SW480 (cell line): ENCODE data around the gene SLC25A17.
A peak's percentile ranks its signal among the peaks of the same experiment; 100 is the strongest.
"Not testable (repeated sequence)": the region's sequence is repeated elsewhere in the genome, so short reads cannot be mapped to it uniquely, and the experiment has no call there.

Source experiments
- DNase-seq: peaks from one replicate; pipeline ENCODE4 v3.0.0-alpha.2; 2016; ENCODE audit warnings: low spot score

Gene SLC25A17, protein sequence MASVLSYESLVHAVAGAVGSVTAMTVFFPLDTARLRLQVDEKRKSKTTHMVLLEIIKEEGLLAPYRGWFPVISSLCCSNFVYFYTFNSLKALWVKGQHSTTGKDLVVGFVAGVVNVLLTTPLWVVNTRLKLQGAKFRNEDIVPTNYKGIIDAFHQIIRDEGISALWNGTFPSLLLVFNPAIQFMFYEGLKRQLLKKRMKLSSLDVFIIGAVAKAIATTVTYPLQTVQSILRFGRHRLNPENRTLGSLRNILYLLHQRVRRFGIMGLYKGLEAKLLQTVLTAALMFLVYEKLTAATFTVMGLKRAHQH

DNA sequence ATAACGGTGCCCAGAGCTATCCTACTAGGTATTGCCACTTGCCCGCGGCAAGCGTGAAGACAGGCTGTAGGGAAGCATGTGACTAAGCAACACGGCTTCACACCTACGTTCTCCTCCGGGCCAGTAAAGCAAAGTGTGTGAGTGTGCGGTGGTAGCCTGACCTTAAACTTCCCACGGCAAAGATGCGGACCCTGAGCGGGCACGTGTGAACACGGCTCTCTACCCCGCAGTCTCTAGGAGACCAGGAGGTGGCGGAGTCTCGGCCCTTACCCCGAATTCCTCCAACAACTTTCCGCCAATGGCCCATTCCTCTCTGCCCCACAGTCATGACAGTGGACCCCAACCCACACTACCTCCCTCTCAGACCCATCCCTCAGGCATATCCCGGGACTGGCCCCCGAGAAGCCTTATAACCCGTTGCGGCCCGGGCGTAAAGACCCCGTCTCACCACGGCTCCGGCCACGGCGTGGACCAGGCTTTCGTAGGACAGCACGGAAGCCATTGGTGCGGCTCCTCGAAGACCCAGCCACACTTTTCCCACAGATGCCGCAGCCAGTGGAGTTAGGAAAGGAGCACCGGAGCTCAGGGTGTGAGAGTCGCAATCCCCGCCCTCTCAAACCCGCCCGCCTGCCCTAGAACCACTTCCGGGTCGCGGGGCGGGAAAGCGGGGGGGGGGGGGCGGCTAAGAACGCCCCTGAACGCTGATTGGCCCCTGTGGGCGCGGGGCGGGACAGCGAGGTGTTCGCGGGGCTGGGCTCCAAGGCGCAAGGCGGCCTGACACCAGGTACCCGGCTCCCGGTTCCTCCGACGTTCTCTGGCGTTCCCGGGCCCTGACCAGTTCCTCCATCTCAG lies at the start of gene SLC25A17:
Gene SLC25A17, minus strand, starts transcription at position 600 of the 852 bp plus-strand sequence. Its CDS starts 98 bp downstream, at position 502.
- peak; percentile 85 for DNase-seq

DNA sequence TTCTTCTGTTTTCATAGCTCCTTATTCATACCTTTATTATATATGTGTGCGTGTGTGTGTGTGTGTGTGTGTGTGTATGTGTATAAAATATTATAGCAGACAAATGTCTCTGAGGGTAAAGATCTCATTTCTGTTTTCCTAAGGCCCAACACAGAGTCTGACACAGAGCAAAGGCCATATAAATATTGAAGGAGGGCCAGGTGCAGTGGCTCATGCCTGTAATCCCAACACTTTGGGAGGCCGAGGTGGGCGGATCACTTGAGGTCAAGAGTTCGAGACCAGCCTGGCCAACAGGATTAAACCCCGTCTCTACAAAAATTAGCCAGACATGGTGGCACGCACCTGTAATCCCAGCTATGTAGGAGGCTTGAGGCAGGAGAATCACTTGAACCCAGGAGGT lies 49.2 kb upstream of the SLC25A17 start:
- DNase-seq: not testable (repeated sequence)

DNA sequence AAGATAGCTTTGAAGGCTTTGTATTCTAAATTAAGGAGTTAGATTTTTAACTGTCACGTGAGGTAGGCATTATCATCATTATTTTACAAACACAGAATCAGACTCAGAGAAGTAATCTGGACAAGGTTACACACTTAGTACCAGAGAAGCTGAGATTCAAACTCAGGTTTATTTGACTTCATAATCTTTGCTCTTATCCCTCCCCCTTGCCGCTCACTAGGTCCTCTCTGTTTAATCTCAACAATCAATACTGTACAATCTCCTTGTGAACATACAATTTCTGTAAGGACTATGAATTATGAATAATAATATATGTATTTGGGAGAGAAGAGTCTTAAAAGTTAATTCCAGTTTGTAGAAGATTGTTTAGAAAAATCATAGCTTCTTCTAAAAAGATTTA lies 48.0 kb upstream of the SLC25A17 start:
- no peak for DNase-seq

DNA sequence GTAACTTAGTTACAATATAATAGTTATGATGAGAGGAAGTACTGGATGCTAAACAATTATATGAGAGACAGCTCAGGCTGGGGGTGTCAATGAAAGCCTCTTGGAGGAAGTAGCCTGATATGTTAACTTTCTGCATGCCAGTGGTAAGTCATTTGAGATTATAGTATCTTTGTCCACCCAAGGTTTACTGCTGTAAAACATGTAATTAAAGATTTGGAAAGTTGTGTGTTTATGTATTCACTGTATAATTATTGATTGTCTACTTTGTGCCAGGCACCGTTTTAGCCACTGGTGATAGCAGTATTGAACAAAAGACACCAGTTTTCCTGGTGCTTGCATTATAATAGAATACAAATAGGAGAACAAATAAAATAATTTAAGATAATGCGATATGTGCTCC lies 43.4 kb upstream of the SLC25A17 start:
- DNase-seq: no peak

DNA sequence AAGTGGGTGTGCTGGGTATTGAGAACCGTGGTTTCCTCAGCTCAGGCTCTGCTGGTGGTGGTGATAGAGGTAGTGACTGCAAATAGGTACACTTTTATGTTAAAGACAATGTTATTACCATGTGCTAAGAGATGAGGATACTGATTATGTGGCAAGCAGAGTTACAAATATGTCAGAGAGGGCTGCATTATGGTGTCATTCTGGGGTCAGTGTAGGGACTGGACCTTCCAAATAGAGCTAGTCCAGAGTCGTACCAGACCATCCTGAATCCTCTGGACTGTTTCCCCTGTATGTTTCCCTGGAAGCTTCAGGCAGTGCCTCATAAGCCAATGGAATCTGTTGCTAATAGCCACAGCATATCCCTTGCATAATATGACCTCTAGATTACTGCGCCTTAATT lies 42.9 kb upstream of the SLC25A17 start, which contains the start of gene DNAJB7:
Gene DNAJB7, minus strand, starts transcription at position 101 of the 400 bp plus-strand sequence. CDS start 119 bp downstream, outside the sequence.
- DNase-seq: no peak

DNA sequence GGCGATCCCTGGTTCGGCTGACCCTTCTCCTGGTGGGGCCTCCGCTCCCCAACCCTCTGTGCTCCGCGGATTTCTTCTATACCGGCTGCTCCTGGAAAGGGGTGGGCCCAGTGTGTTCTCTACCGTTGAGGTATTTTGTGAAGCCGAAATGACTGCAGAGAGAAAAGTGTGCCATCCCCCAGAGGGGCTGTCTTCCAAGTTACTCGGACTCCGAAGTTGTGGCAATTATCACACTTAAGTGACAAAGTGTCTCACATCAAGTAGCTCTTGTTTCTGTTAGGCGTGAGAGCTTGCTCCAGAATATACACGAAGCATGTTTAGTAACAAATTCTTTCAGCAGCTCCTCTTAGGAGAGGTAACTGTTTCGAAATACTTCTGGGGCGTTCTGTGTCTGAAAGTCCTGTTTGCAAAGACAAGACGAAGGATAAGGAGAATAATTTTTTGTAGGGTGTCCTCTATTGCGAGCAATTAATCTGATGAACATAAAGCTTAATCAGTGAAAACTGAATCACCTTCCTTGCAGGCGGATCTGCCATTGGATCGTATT lies 38.2 kb upstream of the SLC25A17 start:
- DNase-seq: no peak

DNA sequence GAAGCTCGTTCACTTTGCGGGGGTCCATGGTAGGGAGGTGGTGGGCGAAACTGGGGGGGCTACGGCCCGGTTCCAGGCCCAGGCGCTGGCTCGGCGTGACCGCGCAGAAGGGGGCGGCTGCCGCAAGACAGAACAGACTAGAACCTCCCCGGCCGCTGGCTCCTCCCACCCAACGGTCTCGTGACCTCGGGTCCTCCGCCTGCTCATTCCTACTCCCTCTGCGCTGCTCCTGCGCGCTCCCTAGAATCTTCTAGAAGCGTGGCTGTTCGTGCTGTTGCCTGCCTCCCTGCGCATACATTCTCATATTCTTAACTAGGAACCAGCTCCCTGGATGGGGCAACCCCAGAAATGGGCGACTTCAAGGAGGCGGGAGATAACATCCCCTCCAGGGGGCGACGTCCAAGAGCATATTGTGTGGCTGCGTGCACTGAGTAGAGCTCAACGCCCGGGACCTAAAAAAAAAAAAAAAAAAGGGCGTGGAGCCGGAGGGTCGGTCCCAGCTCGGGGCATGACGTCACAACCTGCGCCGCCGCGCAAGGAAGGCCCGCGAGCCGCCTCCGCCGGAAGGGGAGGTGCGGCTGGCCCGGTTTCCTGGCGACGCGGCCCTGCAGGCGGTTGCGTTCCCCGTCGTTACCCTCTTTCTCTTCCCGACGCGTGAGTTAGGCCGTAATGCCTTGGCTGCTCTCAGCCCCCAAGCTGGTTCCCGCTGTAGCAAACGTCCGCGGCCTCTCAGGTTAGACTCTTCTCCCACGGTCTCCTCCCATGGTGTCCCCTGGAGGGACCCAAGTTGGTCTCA lies 37.6 kb upstream of the SLC25A17 start, which contains the start of the genes ST13 and XPNPEP3:
Gene ST13, minus strand, starts transcription at position 127 of the 796 bp plus-strand sequence. Its CDS starts 99 bp downstream, at position 28.
Gene XPNPEP3, plus strand, starts transcription at position 636 of the 796 bp plus-strand sequence. Its CDS starts 34 bp downstream, at position 670.
- peak; percentile 94 for DNase-seq

DNA sequence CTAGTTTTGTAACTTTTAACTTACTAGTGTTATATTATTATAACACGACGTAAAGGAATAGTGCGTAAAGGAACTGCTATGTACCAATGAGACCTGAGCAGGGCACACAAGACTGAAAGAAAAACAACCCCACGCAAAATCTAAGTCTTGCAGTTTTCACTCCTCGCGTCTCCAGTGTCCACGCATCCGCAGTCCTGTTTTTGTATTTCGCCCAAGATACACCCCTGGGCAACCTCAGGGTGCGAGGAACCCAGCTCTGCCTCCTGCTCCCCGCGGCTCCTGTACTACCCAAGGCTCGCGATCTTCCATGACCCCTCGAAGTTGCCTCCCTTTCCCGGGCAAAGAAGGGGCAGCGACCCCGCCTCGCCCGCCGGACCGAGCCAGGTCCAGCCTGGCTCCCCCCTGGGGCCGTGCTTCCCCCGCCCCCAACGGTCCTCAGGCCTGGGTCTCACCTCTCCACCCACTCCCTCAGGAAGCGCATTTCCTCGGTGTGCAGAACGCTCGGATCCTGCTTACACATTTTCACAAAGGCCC lies 36.9 kb upstream of the SLC25A17 start:
- DNase-seq: peak; percentile 9

DNA sequence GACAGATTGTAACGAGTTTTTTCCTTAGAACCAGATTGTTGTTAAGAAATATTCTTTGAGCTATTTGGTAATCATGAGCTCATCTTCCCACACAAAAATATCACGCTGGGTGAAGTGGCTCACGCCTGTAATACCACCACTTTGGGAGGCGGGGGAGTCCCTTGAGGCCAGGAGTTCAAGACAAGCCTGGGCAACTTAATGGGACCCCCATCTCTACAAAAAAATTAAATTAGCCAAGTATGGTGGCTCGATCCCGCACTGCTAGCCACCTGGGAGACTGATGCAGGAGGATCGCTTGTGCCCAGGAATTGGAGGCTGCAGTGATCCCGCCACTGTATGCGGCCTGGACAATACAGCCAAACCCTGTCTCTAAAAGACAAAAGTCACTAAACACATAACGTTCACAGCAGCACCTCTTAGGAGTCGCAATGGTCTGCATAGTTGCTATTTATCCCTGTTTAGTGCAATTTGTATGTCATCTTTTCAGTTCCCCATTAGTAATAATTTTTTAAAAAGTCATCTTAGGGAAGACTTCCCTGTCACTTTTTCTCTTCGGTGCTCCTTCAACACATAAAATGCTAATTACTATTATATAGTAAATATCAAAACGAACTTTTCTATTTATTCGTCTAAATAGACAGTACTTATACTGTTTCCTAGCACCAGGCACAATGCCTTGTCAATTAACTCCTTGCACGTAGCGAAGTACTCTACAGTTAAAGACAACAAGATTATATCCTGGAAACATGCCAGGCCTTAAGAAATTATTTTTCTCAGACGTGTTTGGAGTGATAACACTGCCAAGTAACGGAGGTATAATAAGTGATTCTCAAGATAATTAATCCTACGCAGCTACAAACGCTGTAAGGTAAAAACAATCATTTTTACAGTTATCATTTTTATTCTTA lies 36.2 kb upstream of the SLC25A17 start:
- no peak for DNase-seq

DNA sequence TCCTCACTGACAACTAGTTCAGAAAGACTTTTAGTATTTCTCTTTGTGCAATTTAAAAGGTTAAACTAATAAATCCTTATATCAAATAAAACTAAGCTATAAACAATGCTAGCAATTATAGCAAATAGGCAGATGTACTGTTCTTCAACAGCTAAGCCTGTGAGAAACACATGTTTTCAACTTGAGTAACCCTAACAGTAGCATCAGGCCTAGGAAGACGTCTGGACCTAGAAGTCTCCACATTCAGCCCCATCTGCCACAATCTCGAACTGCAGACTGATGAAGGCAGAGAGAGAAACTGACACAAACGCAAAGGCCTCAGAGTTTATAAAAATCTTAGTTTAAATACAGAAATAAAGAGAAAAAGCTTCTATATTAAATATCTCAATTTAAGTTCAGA lies 34.8 kb upstream of the SLC25A17 start:
- no peak for DNase-seq

DNA sequence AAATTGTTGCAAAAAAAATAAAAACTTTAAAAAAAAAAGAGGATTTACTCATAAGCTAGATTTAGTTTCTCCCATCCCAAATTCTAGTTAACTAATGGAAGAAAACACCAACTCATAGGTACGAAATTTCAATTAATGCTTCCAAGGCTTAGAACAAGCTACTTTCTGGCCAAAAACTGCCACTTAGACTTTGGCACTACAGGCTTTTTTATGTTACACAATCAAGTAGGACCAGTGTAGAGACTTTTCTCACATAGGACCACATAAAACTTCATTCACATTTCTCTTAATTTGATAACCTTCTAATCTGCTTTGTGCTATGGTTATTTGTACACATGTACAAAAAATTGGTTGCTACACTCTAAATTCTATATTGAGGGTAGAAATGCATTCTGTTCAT lies 34.2 kb upstream of the SLC25A17 start:
- DNase-seq: no peak

DNA sequence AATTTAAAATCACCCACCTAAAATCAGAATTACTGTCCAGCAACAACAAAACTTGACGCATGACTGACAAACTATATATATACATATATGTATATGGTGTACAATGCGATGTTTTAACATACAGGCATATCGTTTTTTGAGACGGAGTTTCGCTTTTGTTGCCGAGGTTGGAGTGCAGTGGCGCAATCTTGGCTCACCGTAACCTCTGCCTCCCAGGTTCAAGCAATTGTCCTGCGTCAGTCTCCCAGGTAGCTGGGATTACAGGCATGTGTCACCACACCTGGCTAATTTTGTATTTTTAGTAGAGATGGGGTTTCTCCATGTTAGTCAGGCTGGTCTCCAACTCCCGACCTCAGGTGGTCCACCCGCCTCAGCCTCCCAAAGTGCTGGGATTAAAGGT lies 26.7 kb upstream of the SLC25A17 start:
- not testable (repeated sequence) for DNase-seq

DNA sequence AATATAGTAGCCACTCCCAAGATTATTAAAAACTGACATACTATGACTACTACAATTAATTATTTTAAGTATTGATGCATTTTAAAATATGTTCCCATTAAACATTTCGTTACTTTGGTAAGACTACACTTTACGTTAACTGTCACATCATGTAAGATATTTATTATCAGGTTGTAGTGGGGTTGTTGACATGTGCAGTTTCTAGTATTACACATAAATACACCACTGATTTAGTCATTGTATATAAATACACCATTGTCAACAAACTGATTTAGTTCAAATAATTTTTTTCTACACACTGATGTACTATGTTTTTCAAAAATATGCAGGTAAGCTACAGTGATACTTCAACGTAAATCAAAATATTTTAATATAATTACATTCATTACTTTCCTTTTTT lies 25.8 kb upstream of the SLC25A17 start:
- no peak for DNase-seq

DNA sequence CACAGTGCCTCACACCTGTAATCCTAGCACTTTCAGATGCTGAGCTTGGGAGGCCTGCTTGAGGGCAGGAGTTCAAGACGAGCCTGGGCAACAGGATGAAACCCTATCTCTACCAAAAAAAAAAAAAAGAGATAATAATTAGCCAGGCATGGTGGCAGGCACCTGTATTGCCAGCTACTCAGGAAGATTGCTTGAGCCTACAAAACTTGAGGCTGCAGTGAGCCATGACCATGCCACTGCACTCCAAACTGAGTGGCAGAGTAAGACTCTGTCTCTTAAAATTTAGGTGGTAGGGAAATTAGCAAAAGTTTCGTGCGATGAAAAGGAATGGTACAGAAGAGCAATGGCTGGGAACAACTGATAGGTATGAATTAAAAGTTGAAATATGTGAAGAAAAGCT lies 19.3 kb upstream of the SLC25A17 start:
- no peak for DNase-seq

DNA sequence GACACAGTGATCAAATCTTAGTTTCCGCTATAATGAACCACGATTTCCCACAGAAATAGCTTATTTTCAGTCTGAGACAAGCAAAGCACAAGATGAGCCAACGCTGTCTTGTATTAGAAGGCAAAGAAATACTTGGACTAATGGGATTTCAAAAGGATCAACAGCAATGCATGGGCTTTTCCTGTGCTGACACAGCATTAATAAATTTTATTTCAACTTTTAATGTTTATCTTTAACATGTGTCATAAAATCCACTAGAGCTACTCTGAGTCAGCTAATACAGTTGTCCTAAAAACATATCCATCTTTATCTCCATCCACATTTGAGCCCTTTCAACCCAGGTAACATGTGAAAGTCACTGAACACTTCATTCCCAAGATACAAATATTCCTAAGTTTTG lies 15.5 kb upstream of the SLC25A17 start:
- DNase-seq: no peak

DNA sequence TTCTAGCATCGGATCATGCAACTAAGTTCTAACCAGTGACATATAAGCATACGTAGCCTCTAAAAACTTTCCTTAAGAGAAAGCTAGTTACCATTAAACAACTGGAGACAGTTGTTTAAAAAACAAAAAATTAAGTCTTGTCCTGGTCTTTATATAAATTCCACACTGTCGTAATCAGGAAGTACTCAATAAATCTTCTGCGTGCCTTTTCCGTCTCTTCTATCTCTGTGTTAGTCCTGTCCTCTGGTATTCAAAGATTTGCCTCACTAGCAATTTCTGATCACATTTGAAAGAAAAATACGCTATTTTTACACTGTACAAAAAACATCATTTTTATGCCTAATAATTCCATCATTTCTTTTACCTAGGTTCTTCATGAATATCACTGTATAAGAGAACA lies 10.0 kb upstream of the SLC25A17 start:
- no peak for DNase-seq

DNA sequence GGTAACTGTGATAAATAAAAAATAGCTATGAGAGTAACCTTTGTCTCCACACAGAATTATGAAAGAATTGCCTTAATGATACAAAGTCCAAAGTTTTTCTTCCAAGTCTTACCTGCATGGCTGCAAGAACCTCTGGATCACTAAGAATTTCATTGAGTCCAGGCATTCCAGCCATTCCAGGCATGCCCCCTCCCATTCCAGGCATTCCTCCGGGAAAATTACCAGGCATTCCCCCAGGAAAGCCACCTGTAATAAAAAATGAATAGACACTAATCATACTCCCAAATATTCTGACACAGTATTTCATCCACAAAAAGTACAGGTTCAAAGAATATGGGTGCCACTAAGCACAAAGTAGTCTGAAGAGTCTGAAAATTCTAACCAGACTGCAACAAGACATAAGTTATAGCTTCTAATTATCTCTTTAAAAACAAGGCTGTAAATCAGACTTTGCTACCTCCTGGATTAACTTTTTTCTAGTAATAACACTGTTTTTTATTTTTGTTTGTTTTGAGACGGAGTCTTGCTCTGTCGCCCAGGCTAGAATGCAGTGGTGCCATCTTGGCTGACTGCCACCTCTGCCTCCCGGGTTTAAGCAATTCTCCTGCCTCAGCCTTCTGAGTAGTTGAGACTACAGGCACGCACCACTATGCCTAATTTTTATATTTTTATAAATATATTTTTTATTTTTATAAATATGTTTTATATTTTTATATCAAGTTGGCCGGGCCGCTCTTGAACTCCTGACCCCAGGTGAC lies 8.0 kb upstream of the SLC25A17 start:
- DNase-seq: peak; percentile 2

DNA sequence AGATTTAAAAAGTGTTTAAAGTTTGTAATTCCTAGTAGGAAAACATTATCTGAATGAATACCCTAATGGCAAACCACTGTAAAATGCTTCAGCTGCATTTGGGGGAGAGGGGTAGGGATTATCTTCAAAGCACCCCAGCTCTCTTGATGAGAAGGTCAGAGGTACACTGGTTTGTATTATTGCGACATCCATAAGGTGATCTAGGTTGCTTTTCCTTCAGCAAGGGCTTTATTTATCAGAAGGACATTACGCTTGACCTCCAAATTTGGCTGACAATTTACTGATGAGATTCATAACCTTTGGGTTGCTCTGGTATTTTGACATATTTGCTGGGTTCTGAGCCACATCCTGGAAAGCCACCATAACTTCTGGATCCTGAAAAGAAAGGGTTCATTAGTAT lies 7.1 kb upstream of the SLC25A17 start:
- DNase-seq: not testable (repeated sequence)

DNA sequence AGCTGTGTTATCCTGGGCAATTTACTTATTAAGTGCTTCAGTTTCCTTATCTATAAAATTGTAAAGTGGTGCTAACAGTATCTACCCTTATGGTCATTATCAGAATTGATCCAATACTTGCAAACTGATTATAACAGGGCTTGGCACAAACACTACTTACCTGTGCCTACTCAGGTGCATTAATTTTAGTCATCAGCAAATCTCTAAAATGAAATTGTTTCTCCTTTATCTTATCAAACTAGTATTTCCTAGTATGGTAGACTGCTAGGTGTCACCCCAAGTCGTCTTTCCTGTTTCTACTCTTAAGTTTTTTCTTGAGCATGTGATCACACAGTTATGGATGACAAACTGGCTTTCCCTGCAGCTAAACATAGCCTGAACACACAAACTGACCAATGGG lies 4.3 kb upstream of the SLC25A17 start:
- no peak for DNase-seq
